HG03060 (cell line): Measurements from ENCODE around the gene C11orf21.

ENCODE experiments used
- ATAC-seq: cut with Tn5 transposase; IDR thresholded peaks from one replicate; pipeline ENCODE4 v1.9.1; 2021; ENCODE audit warnings: low read depth, moderate number of reproducible peaks; ENCODE audit not compliant: unreplicated experiment

C11orf21 gene

DNA sequence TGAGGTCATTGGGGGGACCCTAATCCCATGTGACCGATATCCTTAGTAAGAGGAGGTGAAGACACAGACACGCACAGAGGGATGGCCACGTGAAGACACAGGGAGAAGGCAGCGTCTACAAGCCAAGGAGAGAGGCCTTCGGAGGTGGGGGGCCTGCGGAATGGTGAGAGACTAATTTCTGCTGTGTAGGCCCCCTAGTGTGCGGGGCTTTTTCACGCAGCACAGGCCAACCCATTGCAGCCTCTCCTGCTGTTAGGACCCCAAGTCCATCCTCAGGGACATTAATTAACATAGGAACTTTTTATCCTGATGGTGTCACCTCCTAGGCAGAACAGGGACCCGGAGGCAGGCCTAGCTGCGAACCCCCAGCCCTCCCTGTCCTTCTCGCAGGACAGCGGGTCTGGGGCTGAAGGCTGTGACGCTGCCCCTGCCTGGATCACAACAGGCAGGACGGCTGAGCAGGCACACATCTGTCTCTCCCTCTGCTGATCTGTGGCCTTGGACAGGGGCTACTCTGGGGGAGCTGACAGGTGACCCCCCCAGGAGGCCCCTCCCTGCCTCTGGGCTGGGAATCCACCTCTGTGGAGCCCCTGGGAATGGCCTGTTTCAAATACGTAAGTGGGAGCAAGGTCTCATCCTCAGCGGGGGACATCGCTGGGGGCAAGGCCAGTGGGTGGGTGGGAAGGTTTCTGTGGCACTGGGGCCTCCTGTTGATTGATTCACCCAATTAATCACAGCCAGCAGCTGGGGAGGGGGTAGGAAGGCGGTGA, 39.2 kb downstream of the C11orf21 start:
- no peak for ATAC-seq

DNA sequence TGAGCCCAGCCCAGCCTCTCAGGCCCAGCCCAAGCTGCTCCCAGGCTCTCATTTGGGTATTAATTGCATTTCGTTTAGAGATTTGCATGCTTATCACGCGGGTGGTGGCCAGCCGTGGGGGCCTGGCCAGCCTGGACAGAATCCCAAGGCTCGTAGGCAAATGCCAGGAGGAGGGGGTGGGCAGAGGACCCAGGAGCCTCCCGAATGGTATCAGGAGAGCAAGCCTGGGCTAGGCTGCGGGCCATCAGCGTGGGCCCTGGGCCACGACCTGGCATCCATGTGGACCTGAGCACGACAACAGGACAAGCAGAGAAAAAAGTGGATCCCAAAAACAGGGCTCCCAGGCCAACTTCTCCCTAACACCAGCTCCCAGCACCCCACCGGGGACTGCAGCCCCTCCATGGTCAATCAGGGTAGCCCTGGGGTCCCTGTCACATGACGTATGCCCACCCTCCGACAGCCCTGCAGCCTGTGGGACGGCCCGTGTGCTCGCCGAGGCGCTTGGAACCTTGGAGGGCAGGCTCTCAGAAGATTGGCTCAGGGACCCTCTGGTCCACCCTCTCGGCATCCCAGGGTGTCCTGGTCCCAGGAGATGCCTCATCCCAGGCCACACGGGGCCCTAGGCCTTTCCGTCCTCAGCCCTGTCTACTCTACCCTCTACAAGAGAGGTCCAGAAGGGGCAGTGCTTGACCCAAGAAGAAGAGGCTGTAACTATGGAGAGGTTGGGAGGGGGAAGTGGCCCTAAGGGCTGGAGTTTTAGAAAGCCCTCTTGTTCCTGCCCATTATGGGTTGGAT, 40.1 kb downstream of the C11orf21 start:
- no peak for ATAC-seq

DNA sequence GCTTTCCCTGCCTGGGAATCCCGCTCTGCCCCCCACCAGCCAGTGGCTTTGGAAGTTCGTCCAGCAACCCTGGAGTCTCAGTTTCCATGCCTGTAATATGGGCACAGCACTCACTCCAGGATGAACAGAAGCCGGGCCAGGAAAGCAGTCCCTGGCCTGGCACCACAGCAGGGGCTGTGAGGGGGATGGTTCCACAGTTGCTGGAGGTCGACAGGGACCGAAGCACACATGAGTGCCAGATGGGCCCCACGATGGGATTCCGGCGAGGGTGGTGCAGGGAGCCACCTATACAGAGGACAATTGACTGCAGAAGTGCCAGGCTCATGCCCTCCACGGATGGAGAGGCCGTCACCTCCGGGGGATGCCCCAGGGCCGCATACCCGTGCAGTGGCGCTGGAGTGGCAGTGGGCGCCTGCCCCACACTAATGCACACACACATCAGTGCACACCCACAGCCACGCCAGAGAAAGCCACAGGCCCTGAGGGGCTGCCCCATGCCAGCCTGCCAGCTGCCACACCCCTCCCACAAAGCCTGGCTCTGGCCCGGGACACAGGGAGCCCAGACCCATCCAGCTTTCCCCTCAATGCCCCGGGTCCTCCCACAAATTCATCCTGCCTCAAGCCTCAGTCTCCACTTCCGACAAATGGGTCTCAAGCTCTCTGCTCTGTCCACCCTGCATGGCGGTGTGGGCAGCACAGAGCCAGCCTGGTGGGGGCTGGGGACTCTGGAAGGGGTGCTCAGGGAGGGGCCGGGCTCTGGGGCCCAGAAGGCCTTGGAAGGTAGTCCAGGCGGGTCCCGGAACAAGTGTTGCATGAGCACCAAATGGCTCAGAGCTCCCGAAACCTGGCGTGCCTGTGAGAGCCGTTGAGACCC, 41.0 kb downstream of the C11orf21 start:
- ATAC-seq = no peak

DNA sequence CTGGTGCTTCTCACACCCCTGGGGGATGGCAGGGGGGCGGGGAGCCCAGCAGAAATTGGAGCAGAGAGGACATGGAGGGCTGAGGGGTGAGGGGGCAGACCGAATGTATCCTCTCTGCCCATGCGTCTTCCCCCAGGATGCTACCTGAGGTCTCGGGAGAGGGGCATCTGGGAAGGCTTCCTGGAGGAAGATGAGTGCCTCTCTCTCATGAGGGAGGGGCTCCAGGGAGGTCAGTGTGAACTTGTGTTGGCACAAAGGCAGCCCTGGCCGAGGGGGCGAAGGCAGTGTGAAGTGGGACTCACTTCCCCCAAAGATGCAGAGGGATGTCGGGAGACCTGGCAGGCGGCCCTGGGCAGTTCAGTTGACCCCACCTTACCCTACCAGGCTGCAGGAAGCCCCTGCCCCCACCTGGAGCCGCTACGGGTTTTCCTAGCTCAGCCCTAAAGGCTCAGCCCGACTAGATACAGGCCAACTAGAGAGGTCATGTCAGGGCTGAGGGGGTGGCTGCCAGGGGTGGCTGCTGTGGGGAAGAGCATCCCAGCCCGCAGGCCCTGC, 41.7 kb downstream of the C11orf21 start:
- no peak for ATAC-seq

DNA sequence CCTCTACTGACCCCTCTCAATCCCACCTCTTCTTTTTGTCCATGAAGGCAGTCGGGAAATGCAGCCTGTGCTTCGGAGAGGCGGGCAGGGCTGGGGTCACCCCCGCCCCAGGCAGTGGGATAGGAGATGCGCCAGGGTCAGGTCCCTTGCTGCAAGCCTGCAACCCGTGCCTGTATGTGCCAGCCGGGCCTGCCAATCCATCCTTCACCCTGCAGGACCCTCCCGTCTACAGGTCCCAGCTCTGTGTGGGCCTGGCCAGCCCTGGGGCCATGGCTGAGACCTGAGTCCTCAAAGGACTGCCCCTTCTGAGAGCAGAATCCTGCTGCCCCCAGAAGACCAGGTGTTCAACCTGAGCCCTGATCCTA, 42.3 kb downstream of the C11orf21 start:
- no peak for ATAC-seq

DNA sequence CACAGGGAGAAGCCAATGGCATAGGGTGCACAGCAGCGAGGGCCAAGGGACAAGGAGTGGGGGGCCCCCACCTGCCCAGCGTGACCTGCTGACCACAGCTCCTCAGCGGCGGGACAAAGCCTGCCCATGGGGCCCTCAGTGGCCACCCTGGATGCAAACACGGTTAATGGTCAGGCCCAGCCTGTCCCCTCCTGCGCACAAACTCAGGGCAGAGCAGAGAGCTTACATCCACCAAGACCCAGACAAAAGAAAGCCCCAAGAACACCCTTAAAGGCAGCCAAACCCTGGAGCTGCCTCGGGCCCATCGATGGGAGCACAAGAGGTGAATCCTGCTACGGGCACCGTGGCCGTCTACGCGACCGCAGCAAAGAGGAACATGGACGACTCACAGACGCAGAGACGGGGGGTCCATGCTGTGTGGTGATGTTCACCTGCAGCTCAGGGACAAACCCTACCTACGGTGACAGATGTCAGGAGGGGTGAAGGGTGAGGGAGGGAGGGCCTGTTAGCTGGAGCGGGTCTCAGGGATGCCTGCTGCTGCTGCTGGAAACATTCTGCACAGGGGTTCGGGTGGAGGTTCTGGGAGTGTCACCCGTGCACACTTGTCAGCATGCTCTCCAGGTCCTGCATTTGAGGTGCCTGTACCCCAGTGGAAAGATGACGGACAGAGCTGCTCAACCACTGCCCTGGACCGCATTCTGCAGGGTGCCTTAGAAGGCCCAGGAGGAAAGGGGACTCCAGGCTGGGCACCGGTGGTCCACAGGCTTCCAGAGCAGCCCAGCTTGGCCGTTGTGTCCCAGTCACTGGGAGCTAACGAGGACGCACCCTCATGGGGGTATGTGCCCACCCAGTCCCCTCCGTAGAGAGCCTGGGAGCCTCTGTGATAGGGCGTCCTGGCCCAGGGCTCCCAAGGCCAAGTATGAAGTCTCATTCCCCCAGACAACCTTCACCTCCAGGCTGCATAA, 42.9 kb downstream of the C11orf21 start:
- ATAC-seq = no peak

DNA sequence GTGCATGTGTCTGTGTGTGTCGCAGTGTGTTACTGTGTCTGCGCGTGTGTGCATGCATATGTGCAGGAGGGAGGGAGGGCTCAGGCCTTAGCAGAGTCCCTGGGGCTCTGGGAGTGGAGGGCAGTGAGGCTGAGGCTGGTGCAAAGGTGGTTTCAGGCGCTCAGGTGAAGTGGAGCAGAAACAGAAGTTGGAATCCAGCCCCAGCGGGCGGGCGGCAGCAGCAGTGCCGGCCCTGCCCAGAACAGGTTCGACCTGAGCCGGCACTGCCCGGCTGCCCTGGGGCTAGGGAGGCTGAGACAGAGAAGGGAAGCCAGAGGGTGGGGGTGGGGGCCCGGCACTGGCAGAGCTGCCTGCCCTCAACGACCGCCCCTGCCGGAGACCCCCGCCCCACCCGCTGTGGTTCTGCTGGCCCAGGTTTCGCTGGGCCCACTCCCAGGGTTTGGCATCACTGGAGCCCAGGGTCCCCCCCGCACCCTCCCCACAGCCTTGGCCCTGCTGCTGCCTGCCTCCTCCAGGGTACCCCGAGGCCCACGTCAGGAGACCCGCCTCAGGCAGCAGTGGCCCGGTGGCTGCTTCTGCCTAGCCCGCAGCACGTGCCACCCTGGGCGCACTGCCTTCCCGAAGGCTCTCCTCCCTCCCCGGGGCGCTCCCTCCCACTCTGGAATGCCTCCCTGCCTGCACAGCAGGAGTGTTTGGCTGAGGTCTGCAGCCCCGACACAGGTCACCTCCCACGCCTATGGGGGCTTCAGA, 44.6 kb downstream of the C11orf21 start:
- no peak for ATAC-seq

DNA sequence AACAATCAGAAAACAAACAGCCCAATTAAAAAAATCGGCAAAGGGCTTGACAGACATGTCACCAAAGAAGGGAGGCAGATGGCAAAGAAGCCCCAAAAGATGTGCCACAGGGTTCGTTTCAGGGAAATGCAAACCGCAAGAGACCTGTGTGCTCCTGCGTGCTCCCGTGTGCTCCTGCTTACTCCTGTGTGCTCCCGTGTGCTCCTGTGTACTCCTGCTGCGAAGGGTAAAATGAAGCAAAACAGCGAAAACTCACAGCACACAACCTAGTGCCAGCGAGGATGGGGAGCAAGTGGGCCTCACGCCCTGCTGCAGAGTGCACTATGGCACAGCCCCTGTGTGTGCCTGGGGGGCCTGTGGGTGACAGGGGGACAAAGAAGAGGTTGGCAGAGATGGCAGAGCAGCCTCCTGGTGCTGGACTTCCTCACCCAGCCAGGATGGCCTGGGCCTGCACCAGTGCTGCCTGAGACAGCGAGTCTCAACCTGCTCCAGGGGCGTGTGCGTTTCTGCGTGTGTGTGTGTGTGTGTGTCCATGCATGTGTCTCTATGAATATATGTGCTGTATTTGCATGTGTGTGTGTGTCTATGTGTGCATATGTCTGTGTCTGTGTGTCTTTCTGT, 45.3 kb downstream of the C11orf21 start:
- ATAC-seq = no peak

DNA sequence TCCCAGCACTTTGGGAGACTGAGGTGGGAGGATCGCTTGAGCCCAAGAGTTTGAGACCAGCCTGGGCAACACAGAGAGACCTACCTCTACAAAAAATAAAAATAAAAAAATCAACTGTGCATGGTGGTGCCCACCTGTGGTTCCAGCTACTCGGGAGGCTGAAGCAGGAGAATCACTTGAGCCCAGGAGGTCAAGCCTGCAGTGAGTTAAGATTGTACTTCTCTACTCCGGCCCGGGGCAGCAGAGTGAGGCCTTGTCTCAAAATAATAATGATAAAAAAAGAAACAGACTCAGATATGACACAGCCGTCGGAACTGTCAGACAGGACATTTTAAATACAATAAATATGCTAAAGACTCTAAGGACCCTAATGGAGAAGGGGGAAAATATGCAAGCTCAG, 49.7 kb downstream of the C11orf21 start:
- no peak for ATAC-seq

DNA sequence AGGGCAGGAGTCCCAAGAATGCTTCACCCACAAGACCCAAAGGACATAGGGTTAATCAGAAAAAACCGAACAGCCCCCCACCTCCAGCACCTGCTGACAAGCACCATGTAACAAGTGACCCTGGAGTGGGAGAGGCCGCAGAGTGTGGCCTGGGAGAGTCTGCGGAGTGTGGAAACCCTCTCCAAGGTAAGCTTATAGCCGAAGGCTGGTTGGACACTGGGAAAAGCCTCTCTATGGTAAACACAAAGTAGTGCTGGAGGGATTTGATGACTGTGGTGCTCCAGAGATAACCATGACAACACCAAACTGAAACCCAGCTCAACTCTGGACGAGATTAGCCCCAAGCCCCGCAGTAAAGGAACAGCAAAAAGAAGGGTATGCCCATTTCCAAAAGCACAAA, 50.6 kb downstream of the C11orf21 start:
- ATAC-seq = no peak

DNA sequence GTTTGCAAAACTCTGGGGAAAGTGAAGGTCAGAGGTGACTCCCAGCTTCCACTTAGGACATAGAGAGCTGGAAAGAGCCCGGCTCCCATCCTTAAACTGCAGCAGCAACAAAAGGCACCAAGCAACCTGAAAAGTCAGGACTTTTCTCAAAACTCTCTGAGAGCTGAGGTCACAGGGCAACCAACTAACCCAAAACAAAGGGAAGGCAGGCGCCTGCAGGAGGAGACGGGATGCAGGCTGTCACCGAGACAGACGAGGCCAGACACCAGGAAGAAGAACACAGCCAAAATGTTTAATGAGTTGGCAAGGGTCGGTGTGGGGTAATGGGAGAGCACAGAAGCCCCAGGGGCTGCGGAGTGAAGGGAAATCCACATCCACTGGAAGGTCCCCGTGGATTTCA, 51.2 kb downstream of the C11orf21 start:
- no peak for ATAC-seq

DNA sequence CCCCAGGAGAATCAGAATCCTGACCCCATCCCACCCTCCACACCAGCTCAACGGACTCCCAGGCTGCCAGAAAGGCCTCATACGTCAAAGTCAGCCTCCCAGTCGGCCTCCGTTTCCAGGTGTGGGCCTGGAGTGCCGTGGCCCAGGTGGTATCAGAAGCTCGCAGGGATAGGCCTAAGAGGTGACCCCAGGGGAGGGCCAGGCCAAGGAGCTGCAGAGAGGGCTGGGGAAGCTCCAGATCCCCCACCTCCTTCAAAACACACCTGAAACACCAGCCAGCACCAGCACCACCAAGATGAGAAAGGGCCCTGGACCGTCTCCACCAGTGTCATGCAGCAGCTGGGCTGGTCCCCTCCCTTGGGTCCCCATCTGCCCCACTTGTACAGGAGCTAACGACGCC, 51.7 kb downstream of the C11orf21 start:
- no peak for ATAC-seq

DNA sequence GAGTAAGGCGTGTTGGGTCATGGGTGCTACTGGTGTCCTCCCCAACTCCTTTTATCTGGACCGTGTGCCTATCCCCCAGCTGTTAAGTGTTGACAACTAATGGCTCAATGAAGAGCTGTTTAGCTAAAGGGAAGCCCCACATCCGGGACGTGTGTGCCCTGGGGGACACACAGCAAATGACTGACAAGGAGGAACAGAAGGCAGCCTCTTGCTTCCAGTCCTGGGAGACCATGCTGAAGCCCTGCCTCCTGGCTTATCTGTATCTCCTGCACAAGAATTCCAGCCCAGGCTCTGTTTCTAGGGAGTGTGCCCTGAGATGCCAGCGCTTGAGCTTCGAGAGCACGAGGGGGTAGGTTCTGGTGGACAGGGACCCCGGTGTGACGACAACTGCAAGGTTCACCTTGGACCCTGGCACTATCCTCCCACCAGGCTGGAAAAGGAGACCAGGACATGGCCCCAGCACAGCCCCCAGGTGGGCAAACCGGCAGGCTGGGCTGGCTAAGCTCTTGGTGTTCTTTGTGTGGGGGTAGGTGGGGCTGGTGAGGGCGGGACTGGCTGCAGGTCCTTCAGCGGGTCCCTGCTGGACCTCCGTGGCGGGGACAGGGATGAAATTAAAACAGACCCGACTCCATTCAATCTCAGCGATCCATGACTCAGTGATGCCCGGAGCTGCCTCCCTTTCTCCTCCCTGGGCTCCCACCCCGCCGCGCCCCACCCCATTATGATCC, 52.4 kb downstream of the C11orf21 start:
- ATAC-seq = no peak

DNA sequence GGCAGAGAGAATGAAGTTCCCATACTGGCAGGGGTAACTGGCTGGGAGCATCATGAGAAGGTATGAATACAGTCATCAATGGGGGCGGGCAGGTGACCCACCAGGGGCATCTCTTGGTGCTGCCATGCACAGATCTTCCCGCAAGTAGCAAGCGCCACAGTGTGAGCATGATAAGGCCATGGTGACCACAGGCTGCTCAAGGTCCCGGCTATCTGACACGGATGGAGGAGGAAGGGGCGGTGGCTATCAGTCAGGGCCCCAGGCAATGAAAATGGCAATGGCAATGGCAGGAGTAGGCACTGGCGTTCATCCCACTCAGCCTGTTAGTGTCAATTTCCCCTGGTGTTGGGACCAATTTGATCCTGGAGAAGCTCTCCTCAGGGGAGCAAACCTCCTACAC, 53.0 kb downstream of the C11orf21 start:
- ATAC-seq = no peak

DNA sequence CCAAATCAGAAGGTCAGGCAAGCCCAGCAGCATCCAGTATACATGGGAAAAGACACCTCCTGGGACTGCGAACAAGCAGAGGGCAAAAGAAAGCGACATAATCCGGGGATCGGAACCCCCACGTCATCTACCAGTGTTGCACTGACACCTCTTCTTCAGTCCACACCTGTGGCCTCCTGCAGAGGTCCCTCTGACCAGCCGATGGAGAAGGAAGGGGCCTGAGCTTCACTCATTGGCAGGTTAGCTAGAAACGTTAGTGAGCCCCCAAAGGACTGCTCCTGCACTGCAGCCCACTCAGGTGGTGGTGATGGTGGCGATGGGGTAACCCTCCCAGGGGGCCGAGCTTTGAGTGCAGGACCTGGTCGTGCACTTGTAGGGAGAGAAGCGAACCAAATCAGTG, 53.5 kb downstream of the C11orf21 start:
- no peak for ATAC-seq

DNA sequence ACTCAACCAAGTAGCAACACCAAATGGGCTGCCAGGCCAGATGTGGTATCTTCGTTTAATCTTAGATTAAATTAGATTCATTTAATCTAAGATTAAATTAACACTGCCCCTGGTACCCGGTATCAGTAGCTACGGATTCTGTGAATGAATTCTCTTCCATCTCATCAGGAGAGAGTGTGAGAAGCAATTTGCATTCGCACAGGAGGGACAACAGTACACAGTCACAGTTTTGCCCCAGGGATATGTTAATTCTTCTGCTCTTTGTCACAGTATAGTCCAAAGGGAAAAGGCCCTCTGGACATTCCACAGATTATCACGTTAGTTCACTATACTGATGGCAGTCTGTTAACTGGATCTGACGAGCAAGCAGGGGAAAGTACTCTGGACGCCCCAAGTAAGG, 54.2 kb downstream of the C11orf21 start:
- no peak for ATAC-seq
